CD4-positive, alpha-beta T cell treated with Interleukin-2 at 100 ng/mL for 4 hours (primary cell): Measurements from ENCODE around the gene PKN1.
"Not testable (repeated sequence)": the region's sequence is repeated elsewhere in the genome, so short reads cannot be mapped to it uniquely, and the experiment has no call there.

Source experiments
- DNase-seq: peaks from one replicate; pipeline ENCODE4 v3.0.0-alpha.2; 2020; ENCODE audit warnings: low spot score

Gene PKN1

DNA sequence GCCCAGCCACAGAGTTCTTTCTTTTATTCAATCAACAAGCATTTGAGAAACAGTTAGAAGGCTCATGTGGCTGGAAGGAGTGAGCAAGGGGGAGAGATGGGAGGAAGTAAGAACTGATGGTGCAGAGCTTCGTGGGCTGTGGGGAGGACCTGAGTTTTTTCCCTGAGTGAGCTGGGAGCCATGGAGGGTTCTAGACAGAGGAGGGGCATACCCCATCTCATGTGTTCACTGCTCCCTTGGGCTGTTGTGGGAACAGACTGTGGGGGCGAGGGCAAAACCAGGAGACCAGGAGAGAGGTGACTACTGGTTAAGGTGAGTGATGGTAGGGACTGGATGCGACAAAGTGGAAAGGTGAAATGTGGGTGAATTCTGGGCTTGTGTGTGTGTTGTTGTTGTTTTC lies 2.4 kb upstream of the PKN1 start:
- no peak for DNase-seq

DNA sequence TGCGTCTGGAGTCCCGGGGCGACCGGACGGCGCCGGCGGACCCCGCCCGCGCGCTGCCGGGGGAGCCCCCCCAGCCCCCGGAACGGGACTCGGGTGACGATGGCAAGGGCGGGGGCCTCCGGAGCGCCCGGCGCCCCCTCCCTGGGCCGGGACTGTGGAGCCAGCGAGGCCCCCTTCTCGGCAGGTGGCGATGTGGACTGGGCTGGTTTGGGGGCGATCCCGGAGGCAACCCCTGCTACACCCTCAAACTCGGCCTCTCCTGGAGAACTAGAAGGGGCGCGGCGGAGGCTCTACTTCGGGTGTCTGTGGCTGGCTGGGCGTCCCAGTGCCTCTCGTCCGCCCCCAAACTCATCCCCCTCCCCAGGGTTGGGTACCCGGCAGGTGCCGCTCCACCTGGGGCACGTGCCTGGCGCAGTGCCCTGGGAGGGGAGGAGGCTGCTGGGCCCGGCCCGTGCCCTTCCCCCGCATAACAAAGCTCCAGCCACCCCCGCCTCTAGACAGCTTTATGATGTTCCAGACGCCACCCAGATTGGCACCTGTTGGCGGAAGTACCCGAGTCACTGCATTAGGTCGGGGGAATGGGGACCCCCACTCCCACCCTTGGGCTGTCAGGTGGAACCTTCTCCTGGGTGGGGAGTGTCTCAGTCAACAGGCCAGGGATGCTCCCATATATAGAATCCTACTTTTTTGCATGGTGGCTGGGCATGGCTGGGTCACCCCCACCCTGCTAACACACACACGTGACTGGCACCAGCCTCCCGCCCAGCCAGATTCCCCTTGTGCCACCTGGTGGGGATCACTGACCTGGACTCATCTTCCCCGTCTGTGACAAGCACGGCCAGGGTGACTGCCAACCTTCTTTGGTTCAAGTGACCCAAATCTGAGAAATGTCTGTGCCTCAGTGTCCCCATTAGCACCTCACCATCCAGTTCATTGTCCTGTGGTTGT lies 722 bp downstream of the PKN1 start:
- DNase-seq, result peak; percentile 46

DNA sequence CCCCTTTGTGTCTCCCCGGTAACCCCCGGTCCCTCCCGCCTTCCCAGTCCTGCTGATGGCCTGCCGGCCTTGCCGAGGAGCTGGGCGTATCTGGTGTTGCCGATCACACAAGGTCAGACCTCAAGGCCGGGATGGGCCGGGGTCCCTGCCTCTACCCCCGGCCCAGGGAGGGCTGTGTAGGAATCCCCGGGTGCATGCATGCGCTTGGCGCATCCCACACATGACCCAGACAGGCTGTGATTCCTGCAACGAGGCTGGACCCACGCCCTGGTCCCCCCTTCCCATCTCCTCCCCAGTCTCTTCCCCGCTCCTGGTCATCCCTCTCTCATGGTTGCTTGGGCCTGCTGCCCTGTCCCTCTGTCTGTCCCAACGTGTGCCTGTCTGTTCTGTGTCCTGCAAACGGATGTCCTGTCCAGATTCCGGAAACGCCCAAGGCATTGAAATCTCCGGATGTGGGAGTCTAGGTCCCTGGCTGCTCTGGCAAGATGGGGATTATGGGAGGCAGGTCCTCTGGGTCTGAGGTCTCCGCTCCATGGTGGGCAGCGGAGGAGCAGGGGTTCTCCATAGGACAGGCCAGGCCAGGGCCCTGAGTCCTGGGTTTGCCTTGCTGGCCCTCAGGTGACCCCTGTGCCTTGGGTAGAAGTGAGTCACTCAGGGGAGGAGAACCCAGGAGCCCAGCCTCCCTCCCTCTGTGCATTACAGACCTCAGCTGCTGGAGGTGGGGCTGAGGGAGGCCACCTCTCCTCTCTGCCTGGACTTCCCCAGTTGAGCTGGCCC lies 1.6 kb downstream of the PKN1 start:
- DNase-seq, result peak; percentile 61

DNA sequence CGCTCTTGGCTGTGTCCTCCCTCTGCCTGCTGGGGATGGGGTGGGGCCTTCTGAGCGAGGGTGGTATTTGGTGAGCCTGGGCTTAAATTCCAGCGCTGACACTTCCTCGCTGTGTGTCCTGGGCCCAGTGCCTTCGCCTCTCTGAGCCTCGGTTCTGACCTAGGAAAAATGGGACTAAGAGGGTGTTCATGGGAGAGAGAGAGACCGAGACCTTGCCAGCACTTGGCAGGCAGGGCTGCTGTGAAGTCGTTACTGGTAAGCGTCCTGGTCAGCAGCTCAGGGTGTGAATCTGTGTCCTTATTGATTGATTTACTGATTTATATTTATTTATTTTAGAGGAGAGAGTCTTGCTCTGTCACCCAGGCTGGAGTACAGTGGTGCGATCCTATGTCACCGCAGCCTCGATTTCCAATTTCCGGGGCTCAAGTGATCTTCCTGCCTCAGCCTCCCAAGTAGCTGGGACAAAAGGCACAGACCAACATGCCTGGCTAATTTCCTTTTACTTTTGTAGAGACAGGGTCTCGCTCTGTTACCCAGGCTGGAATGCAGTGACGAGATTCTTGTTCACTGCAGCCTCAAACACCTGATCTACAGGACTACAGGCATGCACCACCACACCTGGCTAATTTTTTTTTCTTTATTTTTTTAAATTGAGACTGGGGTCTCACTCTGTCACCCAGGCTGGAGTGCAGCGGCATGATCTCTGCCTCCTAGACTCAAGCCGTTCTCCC lies 2.4 kb downstream of the PKN1 start:
- DNase-seq, result no peak

DNA sequence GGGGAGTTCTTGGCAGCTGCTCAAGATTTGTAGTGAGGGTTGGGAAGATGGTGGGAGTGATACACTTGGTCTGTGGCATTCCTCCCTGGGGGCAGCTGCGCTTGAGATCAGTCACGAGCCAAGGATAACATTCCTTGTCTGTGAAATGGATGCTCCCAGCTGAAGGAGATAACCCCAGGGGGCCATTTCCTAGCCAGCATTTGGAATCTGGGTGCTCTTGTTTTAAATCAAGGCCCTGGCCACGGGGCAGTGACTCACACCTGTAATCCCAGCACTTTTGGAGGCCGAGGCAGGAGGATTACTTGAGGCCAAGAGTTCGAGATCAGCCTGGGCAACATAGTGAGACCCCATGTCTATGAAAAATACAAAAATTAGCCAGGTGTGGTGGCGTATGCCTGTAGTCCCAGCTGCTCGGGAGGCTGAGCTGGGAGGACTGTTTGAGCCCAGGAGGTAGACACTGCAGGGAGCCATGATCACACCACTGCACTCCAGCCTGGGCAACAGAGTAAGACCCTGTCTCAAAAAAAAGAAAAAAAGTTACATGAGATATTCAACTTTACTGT lies 4.6 kb downstream of the PKN1 start:
- no peak for DNase-seq

DNA sequence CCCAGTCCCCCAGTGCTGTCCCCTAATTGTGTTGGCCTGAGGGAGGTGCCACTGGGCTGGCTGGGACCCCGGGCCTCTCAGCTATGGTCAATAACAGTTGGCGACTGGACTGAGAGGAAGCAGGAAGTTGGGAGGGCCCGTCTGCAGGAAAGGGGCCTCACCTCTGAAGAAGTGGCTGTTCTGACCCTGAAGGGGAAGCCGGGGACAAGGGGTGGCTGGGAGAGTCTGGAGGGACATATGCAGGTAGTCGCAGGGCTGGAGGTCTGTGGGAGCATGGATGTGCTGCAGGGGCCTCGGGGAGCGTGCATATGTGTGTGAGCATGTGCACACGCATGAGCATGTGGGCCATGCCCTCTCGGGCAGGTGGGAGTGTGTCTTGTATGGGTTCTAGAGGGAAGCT lies 5.9 kb downstream of the PKN1 start:
- no peak for DNase-seq

DNA sequence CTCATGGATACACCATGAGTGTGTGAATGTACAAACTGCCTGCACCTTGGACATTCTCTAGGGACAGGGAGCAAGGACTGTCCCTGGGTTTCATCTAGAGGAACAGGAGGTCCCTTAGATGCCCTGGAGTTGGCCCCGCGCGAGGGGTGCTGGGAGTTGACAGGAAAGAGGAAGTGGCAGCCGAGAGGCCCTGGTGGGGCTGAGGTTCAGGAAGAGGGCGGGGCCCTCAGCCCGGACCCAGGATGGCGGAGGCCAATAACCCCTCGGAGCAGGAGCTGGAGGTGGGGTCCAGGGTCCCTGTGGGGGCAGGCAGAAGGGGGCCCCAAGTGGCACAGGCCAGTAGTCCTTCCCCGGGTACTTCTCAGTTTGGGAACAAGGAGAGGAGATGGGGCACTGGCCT lies 6.9 kb downstream of the PKN1 start:
- DNase-seq, result peak; percentile 73

DNA sequence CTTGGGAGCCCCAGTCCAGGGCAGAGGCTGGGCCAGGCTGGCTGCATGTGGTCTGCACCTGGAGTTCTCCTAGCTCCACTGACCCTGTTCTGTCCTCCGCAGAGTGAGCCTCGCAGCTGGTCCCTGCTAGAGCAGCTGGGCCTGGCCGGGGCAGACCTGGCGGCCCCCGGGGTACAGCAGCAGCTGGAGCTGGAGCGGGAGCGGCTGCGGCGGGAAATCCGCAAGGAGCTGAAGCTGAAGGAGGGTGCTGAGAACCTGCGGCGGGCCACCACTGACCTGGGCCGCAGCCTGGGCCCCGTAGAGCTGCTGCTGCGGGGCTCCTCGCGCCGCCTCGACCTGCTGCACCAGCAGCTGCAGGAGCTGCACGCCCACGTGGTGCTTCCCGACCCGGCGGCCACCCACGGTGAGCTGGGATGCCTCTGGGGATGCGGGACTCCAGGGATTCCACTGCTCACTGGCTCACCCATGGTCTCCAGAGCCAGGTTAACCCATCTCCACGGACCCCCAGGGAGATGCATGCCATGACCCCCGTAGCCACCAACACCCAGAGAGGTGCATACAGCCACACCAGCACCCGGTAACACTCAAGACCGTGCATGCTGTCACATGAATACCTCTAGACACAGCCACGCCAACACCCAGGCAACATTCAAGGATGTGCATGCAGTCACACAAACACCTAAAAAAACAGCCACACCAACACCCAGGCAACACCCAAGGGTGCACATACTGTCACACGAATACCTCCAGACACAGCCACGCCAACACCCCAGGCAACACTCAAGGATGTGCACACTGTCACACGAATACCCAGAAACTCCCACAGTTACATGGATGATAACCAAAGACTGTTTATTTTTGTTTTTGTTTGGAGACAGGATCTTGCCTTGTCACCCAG lies 8.2 kb downstream of the PKN1 start:
- DNase-seq, result no peak

DNA sequence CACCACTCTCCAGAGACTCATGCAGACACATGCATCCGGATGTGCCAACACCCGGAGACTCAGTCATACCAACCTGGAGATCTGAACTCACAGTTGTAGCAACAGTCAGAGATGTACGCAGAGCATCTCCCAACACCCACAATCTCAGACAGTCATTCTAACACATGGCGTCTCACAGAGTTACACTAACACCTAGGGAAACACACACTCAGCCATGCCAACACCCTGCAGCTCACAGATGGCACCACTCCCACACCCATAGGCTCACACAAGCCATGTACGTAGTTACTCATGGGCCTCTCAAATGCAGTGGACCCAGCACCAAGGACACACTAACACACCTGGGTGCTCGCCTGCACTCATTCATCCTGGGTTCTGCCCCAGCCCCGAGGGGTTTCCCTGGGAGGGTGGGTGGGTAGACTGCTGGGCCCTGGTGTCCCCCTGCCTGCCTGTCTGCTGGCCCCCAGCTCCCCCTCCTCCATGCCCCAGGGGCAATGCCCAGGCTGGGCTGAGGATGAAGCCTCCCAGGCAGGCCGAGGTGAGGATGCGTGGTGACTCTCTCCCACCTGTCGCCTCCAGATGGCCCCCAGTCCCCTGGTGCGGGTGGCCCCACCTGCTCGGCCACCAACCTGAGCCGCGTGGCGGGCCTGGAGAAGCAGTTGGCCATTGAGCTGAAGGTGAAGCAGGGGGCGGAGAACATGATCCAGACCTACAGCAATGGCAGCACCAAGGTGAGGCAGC lies 10.0 kb downstream of the PKN1 start:
- no peak for DNase-seq

DNA sequence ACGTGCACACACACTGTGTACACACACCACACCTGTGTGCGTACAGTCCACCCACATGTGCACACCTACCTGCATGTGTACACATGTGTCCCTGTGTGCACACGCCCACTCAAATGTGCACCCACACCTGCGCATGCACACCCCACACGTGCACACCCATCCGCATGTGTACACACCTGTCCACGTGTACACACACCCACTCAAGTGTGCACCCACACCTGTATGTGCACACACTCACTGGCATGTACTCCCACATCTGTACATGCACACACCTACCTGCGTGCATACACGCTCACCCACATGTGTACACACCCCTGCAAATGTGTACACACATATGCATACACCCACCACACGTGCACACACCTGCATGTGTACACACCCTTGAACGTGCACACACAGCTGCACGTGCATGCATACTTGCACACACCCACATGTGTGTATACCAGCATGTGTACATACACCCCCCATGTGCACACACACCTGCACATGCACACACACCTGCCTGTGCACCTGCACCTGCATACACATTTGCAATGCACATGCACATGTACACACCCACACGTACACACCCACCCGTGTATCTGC lies 10.6 kb downstream of the PKN1 start:
- no peak for DNase-seq

DNA sequence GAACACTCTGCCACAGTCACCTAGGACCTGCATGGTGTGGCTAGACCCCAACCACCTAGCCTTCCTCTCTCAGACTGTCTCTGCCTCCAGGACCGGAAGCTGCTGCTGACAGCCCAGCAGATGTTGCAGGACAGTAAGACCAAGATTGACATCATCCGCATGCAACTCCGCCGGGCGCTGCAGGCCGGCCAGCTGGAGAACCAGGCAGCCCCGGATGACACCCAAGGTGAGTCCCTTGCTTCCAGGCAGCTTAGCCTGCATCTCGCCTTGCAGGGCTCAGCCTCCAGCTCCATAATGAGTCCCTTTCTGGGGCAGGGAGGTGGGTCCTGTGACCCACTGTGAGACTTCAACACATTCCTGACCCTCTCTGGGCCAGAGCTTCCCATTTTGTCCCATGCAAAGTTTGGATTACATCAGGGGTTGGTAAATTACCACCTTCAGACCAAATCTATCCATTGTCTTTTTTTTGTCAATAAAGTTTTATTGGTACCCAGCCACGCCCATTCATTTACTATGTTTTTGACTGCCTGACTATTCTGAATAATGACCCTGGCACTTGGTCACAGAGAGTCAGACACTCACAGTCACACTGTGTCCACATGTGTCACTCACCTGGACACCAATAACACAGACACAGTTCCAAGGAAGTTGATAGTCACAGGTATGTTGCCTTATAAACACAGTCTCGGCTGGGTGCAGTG lies 13.4 kb downstream of the PKN1 start:
- no peak for DNase-seq

DNA sequence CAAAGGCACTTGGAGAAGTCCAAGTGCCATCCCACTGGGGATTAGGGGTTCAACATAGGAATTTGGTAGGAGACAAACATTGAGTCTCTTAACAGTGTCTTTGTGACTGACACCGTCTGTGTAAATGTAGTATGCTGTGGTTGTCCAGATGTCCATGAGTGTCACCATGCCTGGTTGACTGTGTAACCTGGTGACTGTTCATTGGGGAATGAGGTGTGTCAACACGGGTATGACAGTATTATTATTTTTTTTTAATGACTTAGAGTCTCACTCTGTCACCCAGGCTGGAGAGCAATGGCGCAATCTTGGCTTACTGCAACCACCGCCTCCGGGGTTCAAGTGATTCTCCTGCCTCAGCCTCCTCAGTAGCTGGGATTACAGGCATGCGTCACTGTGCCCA lies 16.2 kb downstream of the PKN1 start:
- no peak for DNase-seq

DNA sequence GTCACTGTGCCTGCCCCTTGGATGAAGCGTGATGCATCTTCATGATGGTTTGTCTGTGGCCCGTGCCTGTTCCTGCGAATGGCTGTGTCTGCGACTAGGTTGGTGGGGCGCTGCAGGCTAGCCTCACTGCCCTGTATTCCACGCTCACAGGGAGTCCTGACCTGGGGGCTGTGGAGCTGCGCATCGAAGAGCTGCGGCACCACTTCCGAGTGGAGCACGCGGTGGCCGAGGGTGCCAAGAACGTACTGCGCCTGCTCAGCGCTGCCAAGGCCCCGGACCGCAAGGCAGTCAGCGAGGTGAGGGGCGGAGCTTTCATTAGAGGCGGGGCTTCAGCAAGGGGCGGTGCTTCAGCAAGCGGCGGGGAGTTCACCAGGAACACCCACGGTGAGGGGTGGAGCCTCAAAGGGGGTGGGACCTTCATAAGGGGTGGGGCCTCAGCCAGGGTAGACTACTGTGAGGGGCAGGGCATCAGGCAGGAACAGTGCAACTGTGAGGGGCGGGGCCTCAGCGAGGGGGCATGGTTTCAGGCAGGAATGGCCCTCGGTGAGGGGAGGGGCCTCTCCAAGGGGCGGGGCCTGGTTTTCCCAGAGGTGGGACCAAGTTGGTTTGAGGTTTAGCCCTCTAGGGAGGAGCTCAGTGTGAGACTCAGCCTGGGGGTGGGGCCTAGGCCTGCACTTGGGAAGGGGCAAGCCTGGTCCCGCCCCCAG lies 17.2 kb downstream of the PKN1 start:
- peak; percentile 21 for DNase-seq

DNA sequence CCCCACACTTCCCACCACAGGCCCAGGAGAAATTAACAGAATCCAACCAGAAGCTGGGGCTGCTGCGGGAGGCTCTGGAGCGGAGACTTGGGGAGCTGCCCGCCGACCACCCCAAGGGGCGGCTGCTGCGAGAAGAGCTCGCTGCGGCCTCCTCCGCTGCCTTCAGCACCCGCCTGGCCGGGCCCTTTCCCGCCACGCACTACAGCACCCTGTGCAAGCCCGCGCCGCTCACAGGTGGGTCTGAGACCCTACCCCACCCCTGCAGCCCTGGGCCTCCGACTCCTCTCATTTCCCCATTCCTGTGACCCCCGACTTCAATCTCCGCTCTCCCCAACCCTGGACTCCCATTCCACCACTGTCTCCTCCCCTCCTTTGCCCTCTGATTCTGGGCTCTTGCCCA lies 17.8 kb downstream of the PKN1 start:
- DNase-seq, result no peak

DNA sequence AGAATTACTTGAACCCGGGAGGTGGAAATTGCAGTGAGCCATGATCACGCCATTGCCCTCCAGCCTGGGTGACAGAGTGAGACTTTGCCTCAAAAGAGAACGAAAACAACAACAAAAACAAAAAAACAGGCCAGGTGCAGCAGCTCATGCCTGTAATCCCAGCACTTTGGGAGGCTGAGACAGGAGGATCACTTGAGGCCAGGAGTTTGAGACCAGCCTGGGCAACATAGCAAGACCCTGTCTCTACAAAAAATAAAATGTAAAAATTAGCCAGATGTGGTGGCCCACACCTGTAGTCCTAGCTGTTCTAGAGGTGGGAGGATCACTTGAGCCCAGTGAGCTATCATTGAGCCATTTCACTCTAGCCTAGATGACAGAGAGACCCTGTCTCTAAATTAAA lies 19.2 kb downstream of the PKN1 start:
- DNase-seq, result not testable (repeated sequence)

DNA sequence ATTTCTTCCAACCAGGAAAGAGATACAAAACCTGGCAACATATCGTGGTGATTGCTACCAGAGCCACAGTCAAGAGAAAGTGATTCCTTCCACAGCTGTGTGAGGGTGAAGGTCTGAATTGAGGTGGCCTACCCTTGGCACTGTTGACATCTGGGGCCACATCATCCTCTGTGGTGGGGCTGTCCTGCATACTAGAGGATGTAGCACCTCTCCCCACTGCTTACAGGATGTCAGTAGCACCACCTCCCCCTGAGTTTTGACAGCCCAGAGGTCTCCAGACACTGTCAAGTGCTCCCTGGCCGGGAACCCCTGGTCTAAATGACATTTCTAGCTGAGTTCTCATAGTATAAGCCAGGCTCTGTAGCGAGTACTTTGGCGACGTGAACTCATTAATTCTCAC lies 26.6 kb downstream of the PKN1 start:
- DNase-seq, result peak; percentile 46

DNA sequence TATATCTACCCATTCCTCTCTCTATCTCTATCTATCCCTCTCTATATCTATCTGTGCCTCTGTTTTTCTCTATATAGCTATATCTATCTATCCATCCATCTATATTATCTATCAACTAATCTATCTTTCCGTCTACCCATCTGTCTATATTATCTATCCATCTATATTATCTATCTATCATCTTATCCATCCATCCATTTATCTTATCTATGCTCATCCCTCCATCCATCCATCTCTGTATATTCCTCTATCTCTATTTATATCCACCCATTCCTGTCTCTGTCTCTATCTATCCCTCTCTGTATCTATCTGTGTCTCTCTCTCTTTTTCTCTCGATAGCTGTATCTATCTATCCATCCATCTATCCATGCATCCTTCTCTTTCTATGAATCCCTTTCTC lies 27.8 kb downstream of the PKN1 start:
- DNase-seq, result no peak

DNA sequence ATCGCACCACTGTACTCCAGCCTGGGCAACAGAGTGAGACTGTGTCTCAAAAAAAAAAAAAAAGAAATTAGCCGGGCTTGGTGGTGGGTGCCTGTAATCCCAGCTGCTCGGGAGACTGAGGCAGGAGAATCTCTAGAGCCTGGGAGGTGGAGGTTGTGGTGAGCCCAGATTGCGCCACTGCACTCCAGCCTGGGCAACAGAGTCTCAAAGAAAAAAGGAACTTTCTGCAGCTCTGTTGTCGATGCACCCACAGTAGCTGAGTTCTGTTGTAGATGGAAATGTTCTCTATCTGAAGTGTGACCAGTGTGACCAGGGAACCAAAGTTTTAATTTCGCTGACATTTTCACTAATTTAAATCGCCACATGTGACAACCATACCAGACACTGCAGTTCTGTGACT lies 29.3 kb downstream of the PKN1 start:
- not testable (repeated sequence) for DNase-seq

DNA sequence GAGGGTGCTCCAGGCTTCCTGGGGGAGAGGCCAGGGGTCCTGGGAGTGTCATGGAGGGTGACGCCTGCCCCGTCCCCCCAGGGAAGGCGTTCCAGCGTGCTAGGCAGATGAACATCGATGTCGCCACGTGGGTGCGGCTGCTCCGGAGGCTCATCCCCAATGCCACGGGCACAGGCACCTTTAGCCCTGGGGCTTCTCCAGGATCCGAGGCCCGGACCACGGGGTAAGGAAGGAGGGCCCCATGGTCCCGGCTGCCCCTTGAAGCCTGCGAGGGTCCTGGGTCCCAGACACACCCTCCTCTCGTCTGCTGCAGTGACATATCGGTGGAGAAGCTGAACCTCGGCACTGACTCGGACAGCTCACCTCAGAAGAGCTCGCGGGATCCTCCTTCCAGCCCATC lies 30.6 kb downstream of the PKN1 start:
- no peak for DNase-seq
